GM23338 (cell line): Measurements from ENCODE around the gene OR5A1. TPM values are rescaled to one million over a fixed set of nuclear protein-coding genes. Genes with fewer than 3 reads are reported as not detected.

Experiments
- ATAC-seq: fragments of 200-7000 bp; cut with Tn5 transposase; 3 replicates; pipeline ENCODE4 v1.9.1; 2020
- DNase-seq: peaks from one replicate; pipeline ENCODE4 v3.0.0-alpha.2; 2015; ENCODE audit warnings: low spot score
- H2AFZ ChIP-seq: fragments of 200-600 bp; sonication (generic); 2 replicates; pipeline ENCODE4 v1.8.0; 2016; ENCODE audit warnings: antibody characterized with exemption, mild to moderate bottlenecking, moderate library complexity
- H3F3A ChIP-seq: fragments of 200-600 bp; sonication (generic); replicated peaks from 2 replicates; pipeline ENCODE4 v1.8.0; 2017; ENCODE audit warnings: antibody characterized with exemption, mixed run types, low read depth
- H3K27ac ChIP-seq: fragments of 200-600 bp; sonication (generic); 2 replicates; pipeline ENCODE4 v1.6.1; 2016; ENCODE audit warnings: low read depth
- H3K27me3 ChIP-seq: fragments of 200-600 bp; sonication (generic); 2 replicates; pipeline ENCODE4 v1.8.0; 2016; ENCODE audit warnings: mild to moderate bottlenecking, mixed run types, moderate library complexity; ENCODE audit not compliant: insufficient read depth
- H3K36me3 ChIP-seq: fragments of 200-600 bp; sonication (generic); 2 replicates; pipeline ENCODE4 v1.8.0; 2016; ENCODE audit warnings: mild to moderate bottlenecking; ENCODE audit not compliant: insufficient read depth
- H3K4me1 ChIP-seq: fragments of 200-600 bp; sonication (generic); 2 replicates; pipeline ENCODE4 v1.8.0; 2016; ENCODE audit warnings: mild to moderate bottlenecking, moderate library complexity; ENCODE audit not compliant: insufficient read depth
- H3K4me2 ChIP-seq: fragments of 200-600 bp; sonication (generic); 2 replicates; pipeline ENCODE4 v1.7.1; 2017; ENCODE audit warnings: mixed run types
- H3K4me3 ChIP-seq: fragments of 200-600 bp; sonication (generic); 2 replicates; pipeline ENCODE4 v1.6.1; 2016; ENCODE audit warnings: mixed run types
- H3K79me2 ChIP-seq: fragments of 200-600 bp; sonication (generic); replicated peaks from 2 replicates; pipeline ENCODE4 v1.8.0; 2017; ENCODE audit warnings: mild to moderate bottlenecking; ENCODE audit not compliant: insufficient read depth
- H3K9me2 ChIP-seq: fragments of 200-600 bp; sonication (generic); 2 replicates; pipeline ENCODE4 v1.8.0; 2017; ENCODE audit not compliant: insufficient read depth
- H4K20me1 ChIP-seq: fragments of 200-600 bp; sonication (generic); replicated peaks from 2 replicates; pipeline ENCODE4 v1.8.0; 2017; ENCODE audit warnings: mild to moderate bottlenecking; ENCODE audit not compliant: insufficient read depth
- H3K27ac Mint-ChIP-seq: 2 replicates; pipeline ENCODE4 v1.8.0; 2020; ENCODE audit warnings: inconsistent platforms, mild to moderate bottlenecking, moderate library complexity, mixed read lengths
- H3K27me3 Mint-ChIP-seq: 3 replicates; pipeline ENCODE4 v1.8.0; 2022; ENCODE audit warnings: low read depth, mild to moderate bottlenecking, moderate library complexity, mixed read lengths, inconsistent platforms; ENCODE audit not compliant: insufficient read depth, poor library complexity
- H3K36me3 Mint-ChIP-seq: 3 replicates; pipeline ENCODE4 v1.8.0; 2021; ENCODE audit warnings: low read depth, mild to moderate bottlenecking, inconsistent platforms, moderate library complexity, mixed read lengths
- H3K4me1 Mint-ChIP-seq: 3 replicates; pipeline ENCODE4 v1.8.0; 2020; ENCODE audit warnings: mild to moderate bottlenecking, inconsistent platforms, mixed read lengths
- H3K4me3 Mint-ChIP-seq: 3 replicates; pipeline ENCODE4 v1.8.0; 2021; ENCODE audit warnings: moderate library complexity, mild to moderate bottlenecking, inconsistent platforms, mixed read lengths
- H3K9me3 Mint-ChIP-seq: 3 replicates; pipeline ENCODE4 v1.8.0; 2020; ENCODE audit warnings: moderate library complexity, mild to moderate bottlenecking, inconsistent platforms, mixed read lengths
- CREB1 ChIP-seq: fragments of 250-450 bp; sonication (Bioruptor Pico); IDR thresholded peaks from 2 replicates; pipeline ENCODE4 v1.5.0; 2020; ENCODE audit warnings: low read depth, mild to moderate bottlenecking, moderate library complexity
- CTCF ChIP-seq, 2 experiments: fragments of 200-600 bp in 1 of 2; sonication (generic) in 1 of 2; conservative IDR thresholded peaks; 2 replicates each; pipeline versions ENCODE4 v1.5.1 to v1.6.1; 2016 to 2017; ENCODE audit warnings: antibody characterized with exemption in 2 of 2, low read depth in 2 of 2, mild to moderate bottlenecking in 2 of 2, moderate library complexity in 1 of 2
- ETS1 ChIP-seq: IDR thresholded peaks from 2 replicates; pipeline ENCODE4 v1.6.1; 2016; ENCODE audit warnings: antibody characterized with exemption
- EZH2 ChIP-seq: fragments of 200-600 bp; sonication (generic); IDR thresholded peaks from one replicate; pipeline ENCODE4 v1.8.0; 2017; ENCODE audit warnings: antibody characterized with exemption, mild to moderate bottlenecking, low read depth; ENCODE audit not compliant: unreplicated experiment
- EZH2phosphoT487 ChIP-seq: fragments of 200-600 bp; sonication (generic); IDR thresholded peaks from one replicate; pipeline ENCODE4 v1.8.1; 2018; ENCODE audit warnings: antibody characterized with exemption; ENCODE audit not compliant: unreplicated experiment
- JUNB ChIP-seq: IDR thresholded peaks from one replicate; pipeline ENCODE4 v1.6.1; 2016; ENCODE audit warnings: antibody characterized with exemption; ENCODE audit not compliant: unreplicated experiment
- NANOG ChIP-seq: IDR thresholded peaks from 2 replicates; pipeline ENCODE4 v1.6.1; 2016; ENCODE audit warnings: antibody characterized with exemption, borderline replicate concordance
- POLR2AphosphoS5 ChIP-seq: IDR thresholded peaks from 2 replicates; pipeline ENCODE4 v1.6.1; 2016; ENCODE audit warnings: antibody characterized with exemption, low read depth
- REST ChIP-seq: IDR thresholded peaks from one replicate; pipeline ENCODE4 v1.6.1; 2018; ENCODE audit warnings: antibody characterized with exemption; ENCODE audit not compliant: unreplicated experiment
- STAT1 ChIP-seq: IDR thresholded peaks from one replicate; pipeline ENCODE4 v1.6.1; 2016; ENCODE audit warnings: antibody characterized with exemption; ENCODE audit not compliant: unreplicated experiment
- ZNF114 ChIP-seq: fragments of 250-450 bp; sonication (Bioruptor Pico); IDR thresholded peaks from 2 replicates; pipeline ENCODE4 v1.5.0; 2020; ENCODE audit warnings: mild to moderate bottlenecking, moderate library complexity
- ZNF331 ChIP-seq: fragments of 250-450 bp; sonication (Bioruptor Pico); IDR thresholded peaks from 2 replicates; pipeline ENCODE4 v1.5.0; 2020; ENCODE audit warnings: low read depth, mild to moderate bottlenecking, moderate library complexity
- ZNF462 ChIP-seq: fragments of 250-450 bp; sonication (Bioruptor Pico); IDR thresholded peaks from 2 replicates; pipeline ENCODE4 v1.5.0; 2020; ENCODE audit warnings: mild to moderate bottlenecking, moderate library complexity
- polyA plus RNA-seq: library from polyadenylated mRNA; unstranded; fragments of >200 nt; fragmentation: Nextera tagmentation; extraction: Ambion mirVana; gene quantifications from 2 replicates; pipeline ENCODE4 v1.2.1, GENCODE V29; 2016
- total RNA-seq: library from RNA; depleted of rRNA; stranded (reverse); fragments of >200 nt; shearing (Covaris generic); gene quantifications from 2 replicates; pipeline ENCODE4 v1.2.3, GENCODE V29; 2014

The OR5A1 gene
- total and polyA plus RNA-seq, 2 experiments from 2014 or later, result 0.03 TPM; not detected in 1

GRCh38 chr11:59456661-59457060 lies 20.4 kb downstream of the OR5A1 start, which contains the start of gene OR4D6:
Gene OR4D6 (plus strand): TSS chr11:59456961. CDS start chr11:59456961, 0 bp downstream.
- Histone ChIP-seq H2AFZ (no peak within 1 kb of the TSS; the same call in 1 of the 2 replicates), H3F3A (no peaks in the 10 kb centered on the region), H3K4me1 (peaks cover 5% of the 10 kb centered on the region), H4K20me1 (no peaks in the 10 kb centered on the region), H3K36me3 (no peaks in the 10 kb centered on the region), H3K27ac (no peak within 1 kb of the TSS), H3K27me3 (no peaks in the 10 kb centered on the region), H3K9me2 (peaks cover 28% of the 10 kb centered on the region), H3K4me2 (no peak within 1 kb of the TSS), H3K79me2 (no peaks in the 10 kb centered on the region), H3K4me3 (no peak within 1 kb of the TSS)
- ATAC-seq (no peak), DNase-seq (no peak)
- no peak within 1 kb of the TSS for H3K27ac Mint-ChIP-seq
- peaks cover 6% of the 10 kb centered on the region for H3K4me1 Mint-ChIP-seq
- H3K36me3 Mint-ChIP-seq, result no peaks in the 10 kb centered on the region
- peaks cover 2% of the 10 kb centered on the region for H3K27me3 Mint-ChIP-seq
- H3K9me3 Mint-ChIP-seq, result no peaks in the 10 kb centered on the region; the same call in 2 of the 3 replicates
- no peak within 1 kb of the TSS for H3K4me3 Mint-ChIP-seq
- TF ChIP-seq JUNB (no peak), POLR2AphosphoS5 (no peak), ZNF462 (no peak), CREB1 (no peak), ZNF114 (CRISPR knock-in tag) (no peak), ZNF331 (CRISPR knock-in tag) (no peak), EZH2 (no peak), EZH2phosphoT487 (no peak), REST (no peak), STAT1 (no peak), ETS1 (no peak), NANOG (no peak), CTCF (conservative IDR thresholded peaks at IDR 0.05; ENCODE audit: low read depth in 2 of 2) (no peak)
